NCI-H524 treated with DMSO at 0.1 percent for 48 hours (cell line): Measurements from ENCODE around the gene SLC25A51.
"Not testable (repeated sequence)": the region's sequence is repeated elsewhere in the genome, so short reads cannot be mapped to it uniquely, and the experiment has no call there.

Experiments used
- DNase-seq: peaks from one replicate; lab custom pipeline; 2025; lab: John Stamatoyannopoulos, UW

Gene SLC25A51

DNA sequence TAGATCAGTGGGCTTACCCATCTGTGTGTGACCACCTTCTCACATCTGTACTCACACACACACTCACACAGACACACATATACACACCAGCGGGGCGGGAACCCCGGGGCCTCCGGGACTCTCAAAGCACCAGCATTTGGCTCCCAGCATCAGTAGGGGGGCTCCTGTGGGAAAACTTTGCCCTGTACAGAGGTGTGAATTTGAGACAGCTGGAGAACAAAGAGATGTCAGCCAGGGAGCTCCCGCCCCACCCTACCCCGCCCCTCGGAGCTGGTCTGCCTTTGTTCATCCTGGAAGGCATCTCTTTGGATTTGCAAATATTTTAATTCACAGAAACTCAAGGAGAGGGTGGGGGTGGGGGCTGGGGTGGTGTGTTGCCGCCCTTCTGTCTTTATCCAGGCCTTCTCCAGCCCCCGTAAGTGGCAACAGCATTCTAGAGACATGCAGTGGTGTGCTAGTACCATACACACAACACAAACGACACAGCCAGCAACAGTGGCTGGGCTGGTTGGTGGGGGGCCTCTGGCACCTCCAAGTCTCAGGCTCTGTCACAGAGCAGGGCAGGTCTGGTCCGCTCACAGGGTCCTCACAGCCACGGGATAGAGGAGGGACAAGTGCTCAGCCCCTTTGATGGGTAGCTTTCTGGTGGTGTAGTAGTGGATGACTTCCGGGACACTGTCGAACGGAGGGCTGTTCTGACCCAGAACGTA lies 15.5 kb upstream of the SLC25A51 start:
- DNase-seq = no peak

GRCh38 chr9:37918665-37919170 lies 14.8 kb upstream of the SLC25A51 start:
- DNase-seq = no peak

DNA sequence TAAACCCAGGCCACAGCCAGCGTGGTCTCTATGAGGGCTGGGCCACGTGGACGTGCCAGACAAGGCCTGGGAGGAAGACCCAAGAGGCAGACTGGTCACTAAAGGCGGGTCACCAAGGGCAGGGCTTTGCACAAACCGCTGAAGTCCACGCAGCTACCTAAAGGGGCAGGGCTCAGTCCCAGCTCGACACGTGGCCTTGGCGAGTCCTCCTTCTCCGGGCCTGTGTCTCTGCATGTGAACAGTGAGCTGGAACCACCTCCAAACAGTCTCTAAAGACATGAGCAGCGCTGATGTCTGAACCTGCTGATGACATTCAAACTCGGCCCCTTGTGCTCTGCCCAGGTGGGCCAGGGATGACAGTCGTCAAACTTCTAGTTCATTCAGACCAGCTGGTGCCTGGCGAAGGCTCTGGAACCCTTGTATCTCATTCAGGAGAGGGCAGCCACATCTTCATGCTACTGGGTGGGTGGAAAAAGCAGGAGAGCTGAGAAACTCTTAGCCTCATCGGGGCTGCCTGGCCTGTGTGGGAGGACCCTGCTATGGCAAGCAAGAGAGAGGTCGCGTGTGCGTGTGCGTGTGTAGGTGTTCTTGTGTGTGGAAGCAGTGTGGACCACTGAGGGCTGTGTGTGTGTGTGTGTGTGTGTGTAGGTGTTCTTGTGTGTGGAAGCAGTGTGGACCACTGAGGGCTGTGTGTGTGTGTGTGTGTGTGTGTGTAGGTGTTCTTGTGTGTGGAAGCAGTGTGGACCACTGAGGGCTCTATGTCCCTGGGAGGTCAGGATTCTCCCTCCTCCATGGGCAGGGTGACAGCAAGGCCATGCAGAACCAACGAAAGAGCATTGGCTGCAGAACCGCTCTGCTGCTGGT lies 14.1 kb upstream of the SLC25A51 start:
- no peak for DNase-seq

- DNase-seq = no peak
These were observed 13.4 kb upstream of the SLC25A51 start for GRCh38 chr9:37917313-37917731.

GRCh38 chr9:37916471-37917312 lies 12.8 kb upstream of the SLC25A51 start:
- no peak for DNase-seq

GRCh38 chr9:37915911-37916470 lies 12.1 kb upstream of the SLC25A51 start:
- DNase-seq = no peak

DNA sequence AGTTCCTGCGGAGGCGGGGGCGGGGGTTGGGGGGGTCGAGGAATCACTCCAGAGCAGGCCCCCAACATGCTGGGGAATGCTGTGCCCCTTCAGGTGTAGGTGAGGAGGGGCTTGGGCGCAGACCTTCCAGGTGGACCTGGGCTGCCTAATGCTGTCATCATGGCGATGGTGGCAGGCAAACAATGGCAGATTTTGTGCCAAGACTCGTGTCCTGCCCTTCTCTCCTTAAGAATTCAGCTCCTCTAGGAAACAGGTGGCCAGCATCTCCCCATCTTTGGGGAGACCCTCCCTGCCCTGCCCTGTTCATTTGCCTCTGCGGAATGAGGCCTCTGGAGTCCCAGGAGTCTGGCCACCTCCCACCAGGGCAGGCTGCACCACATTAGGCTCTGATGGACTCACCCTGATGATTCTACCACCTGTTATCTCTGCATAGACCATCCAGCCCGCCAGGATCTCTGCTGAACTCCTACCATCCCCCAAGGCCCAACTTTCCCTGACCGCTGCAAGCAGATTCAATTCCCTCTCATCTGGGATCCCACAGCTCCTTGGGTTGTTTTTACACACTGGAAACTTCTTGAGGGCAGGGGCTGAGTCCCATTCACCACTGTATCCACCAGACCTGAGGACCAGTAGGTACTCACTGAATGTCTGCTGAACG lies 10.9 kb upstream of the SLC25A51 start:
- no peak for DNase-seq

GRCh38 chr9:37914154-37914551 lies 10.2 kb upstream of the SLC25A51 start:
- DNase-seq = no peak

DNA sequence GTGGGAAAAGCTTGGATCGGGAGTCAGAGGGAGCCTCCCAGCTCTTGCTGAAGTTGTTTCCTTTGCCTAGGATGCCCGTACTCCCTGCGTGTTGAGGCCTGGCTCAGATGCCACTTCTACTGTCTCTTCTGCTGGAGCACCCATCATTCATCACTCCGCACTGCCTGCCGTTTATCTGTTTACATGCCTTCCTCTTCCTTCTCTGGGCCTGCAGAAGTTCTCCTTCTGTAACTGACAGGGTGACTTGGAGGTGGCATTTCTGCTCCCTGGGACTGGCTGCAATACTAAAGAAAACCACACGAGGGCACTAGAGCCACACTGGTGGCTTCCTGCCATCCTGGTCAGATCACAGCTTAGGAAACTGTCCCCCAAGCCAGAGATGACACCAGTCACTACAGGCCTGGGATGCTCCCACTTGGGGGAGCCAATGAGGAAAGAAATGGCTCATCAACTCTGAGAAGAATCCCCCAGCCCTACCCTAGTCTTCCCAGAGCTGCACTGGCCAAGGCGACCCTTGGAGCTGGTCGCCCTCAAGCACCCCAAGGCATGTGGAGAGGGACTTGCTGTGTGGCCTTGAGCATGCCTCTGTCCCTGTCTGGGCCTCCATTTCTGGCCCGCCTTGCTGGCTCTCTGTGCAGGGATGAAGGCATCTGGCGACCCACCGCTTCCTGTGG lies 9.7 kb upstream of the SLC25A51 start:
- DNase-seq = peak; percentile 60

- no peak for DNase-seq
These were observed 7.3 kb upstream of the SLC25A51 start for GRCh38 chr9:37911271-37911681.

DNA sequence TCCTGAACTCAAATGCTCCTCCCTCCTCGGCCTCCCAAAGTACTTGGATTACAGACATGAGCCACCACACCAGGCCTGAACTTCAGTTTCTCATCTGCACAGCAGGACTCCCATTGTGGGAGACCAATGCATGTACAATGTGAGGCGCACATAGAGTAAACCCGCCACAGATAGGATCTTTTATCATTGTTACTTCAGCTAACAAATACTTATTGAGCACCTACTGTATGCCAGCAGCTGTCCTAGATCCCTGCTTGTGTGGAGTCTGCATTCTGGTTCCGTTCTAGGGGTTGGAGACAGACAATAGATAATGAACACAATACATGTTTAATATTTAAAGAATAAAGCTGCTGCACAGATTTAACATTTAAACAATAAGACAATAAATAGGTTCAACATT lies 6.3 kb upstream of the SLC25A51 start:
- no peak for DNase-seq

DNA sequence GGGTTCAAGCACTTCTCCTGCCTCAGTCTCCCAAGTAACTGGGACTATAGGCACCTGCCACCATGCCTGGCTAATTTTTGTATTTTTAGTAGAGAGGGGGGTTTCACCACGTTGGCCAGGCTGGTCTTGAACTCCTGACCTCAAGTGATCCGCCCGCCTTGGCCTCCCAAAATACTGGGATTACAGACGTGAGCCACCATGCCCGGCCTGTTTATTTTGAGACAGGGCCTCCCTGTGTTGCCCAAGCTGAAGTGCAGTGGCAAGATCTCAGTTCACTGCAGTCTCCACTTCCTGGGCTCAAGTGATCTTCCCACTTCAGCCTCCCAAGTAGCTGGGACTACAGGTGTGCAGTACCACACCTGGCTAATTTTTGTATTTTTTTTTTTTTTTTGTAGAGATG lies 5.9 kb upstream of the SLC25A51 start:
- not testable (repeated sequence) for DNase-seq

GRCh38 chr9:37909326-37909725 lies 5.4 kb upstream of the SLC25A51 start:
- no peak for DNase-seq

DNA sequence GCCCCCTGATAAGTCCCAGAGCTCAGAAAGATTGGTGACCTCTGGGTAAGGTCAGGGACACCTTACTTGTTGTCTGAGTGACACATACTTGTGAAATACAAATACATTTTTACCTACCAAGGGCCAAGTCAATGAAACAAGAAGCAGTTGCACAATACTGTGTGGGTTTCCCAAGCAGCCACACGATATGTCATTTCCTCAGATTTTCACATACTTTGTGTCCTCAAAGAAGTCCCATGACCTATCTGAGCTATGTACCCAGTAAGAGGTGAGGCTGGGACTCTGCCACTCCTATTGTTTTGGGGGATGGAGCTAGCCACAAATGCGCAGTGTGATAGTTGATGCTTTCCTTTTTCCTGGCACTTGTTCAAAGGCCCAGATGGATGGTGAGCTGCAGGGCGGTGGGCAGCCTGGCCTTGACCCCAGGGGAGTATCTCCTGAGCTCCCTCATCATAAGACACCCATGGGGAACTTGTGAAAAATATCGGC lies 4.8 kb upstream of the SLC25A51 start:
- no peak for DNase-seq

- DNase-seq = no peak
These were observed 4.4 kb upstream of the SLC25A51 start for GRCh38 chr9:37908283-37908682.

DNA sequence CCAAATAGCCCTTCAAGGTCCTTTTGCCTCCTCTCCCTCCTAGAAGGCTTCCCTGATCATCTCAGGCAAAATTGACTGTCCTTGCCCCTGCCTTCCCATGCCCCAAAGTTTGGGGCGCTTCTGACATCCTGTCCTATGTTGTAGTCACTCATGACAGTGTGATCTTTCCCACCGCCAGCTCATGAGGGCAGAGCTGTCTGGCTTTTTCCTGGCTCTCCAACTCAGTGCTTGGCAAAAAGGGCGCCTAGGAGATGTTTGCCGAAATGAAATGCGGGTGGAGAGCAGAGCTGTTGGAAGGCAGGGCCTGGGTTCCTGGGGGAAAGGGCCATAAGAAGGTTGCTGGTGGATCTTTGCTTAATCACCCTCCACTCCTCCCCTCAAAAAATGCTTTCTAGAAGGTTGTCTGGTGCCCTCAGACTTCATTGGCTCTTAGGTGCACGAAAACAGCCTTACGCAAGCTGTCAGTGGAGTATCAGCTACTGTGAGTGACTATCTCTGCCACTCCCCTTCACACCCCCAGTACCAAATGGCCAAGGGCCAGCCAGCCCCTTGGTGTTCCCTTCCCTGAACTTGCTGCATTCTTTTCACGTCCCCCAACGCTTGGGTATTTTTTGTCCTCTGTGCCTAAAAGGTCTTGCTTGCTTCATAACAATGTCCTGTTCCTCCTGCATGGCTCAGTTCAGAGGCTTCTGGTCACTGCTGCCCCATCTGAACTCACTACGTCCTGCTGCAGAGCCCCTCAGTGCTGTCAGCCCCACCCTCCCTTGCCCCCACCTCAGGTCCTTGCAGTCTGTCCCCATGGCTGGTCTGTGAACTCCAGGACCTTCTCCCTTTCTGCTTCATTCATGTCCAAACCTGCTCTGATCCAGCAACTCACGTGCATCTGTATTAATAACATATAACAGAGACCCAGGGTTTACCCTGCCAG lies 2.6 kb upstream of the SLC25A51 start:
- no peak for DNase-seq

GRCh38 chr9:37905776-37906175 lies 1.8 kb upstream of the SLC25A51 start:
- DNase-seq = no peak

- peak; percentile 23 for DNase-seq
These were observed 1.2 kb upstream of the SLC25A51 start for GRCh38 chr9:37905131-37905505.

GRCh38 chr9:37904445-37905130 lies 661 bp upstream of the SLC25A51 start:
- DNase-seq = no peak
